GM18508 (cell line): ENCODE results near the gene OR1F1.
"Not testable (repeated sequence)": the region's sequence is repeated elsewhere in the genome, so short reads cannot be mapped to it uniquely, and the experiment has no call there.

Experiments used
- ATAC-seq: cut with Tn5 transposase; IDR thresholded peaks from one replicate; pipeline ENCODE4 v1.9.1; 2021; ENCODE audit warnings: moderate number of reproducible peaks; ENCODE audit not compliant: insufficient read depth, unreplicated experiment

The OR1F1 gene

GRCh38 chr16:3187798-3188674, at the start of gene OR1F1:
OR1F1 (plus strand) TSS chr16:3188204.
- no peak for ATAC-seq

GRCh38 chr16:3138342-3138741, 49.7 kb upstream of the OR1F1 start:
- no peak for ATAC-seq

- ATAC-seq: no peak
Measured at GRCh38 chr16:3138823-3139426, 49.1 kb upstream of the OR1F1 start.

- ATAC-seq: not testable (repeated sequence)
Measured at GRCh38 chr16:3139561-3139960, 48.4 kb upstream of the OR1F1 start.

GRCh38 chr16:3140603-3141427, 47.2 kb upstream of the OR1F1 start:
- ATAC-seq: no peak

- ATAC-seq: no peak
Measured at GRCh38 chr16:3141781-3142311, 46.2 kb upstream of the OR1F1 start.

GRCh38 chr16:3142327-3142726, 45.7 kb upstream of the OR1F1 start:
- no peak for ATAC-seq

GRCh38 chr16:3142770-3143169, 45.2 kb upstream of the OR1F1 start:
- ATAC-seq: no peak

GRCh38 chr16:3143189-3143588, 44.8 kb upstream of the OR1F1 start:
- no peak for ATAC-seq

GRCh38 chr16:3143598-3144320, 44.2 kb upstream of the OR1F1 start:
- no peak for ATAC-seq

- no peak for ATAC-seq
Measured at GRCh38 chr16:3144321-3144983, 43.6 kb upstream of the OR1F1 start.

GRCh38 chr16:3145151-3145550, 42.9 kb upstream of the OR1F1 start:
- no peak for ATAC-seq

- no peak for ATAC-seq
Measured at GRCh38 chr16:3145660-3146059, 42.3 kb upstream of the OR1F1 start.

- ATAC-seq: no peak
Measured at GRCh38 chr16:3147046-3147756, 40.8 kb upstream of the OR1F1 start.

GRCh38 chr16:3147757-3148104, 40.3 kb upstream of the OR1F1 start:
- no peak for ATAC-seq

- ATAC-seq: no peak
Measured at GRCh38 chr16:3148256-3149192, 39.5 kb upstream of the OR1F1 start.

- no peak for ATAC-seq
Measured at GRCh38 chr16:3149193-3149530, 38.8 kb upstream of the OR1F1 start.
